GM21825 (cell line): ENCODE data around the gene NBL1.
"Not testable (repeated sequence)": the region's sequence is repeated elsewhere in the genome, so short reads cannot be mapped to it uniquely, and the experiment has no call there.

Experiments
- ATAC-seq: cut with Tn5 transposase; IDR thresholded peaks from one replicate; pipeline ENCODE4 v1.9.1; 2021; ENCODE audit warnings: mild to moderate bottlenecking, moderate library complexity; ENCODE audit not compliant: unreplicated experiment

The NBL1 gene

DNA sequence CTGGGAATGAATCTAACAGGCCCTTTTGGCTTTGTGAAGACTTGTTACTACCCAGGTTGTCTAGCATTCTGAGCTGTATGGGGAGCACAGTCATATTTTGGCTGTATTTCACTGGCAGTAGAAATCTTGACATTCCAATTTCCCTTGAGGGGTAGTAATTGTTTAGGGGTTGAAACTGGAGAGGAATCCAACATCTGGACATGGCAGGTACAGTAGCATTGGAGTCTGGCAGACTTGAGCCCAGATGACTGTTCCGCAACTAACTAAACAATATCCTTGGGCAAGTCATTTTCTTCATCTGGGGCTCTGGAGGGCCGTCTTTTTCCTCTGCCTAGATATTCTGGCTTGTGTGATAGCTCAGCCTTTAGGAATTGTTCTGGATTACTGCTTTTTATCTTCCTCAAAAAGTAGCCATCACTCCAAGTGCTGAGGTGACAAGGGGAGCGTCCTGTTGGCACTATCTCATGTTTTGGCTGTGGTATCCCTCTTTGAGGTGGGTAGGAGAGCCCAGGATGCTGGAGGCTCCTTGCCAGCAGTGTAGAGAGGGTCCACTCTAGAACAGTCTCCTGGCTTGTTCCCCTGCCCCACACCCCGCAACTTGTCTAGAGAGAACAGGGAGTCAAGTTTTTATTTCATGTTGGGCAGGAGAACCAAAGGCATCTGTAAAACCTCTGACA lies 22.7 kb upstream of the NBL1 start:
- ATAC-seq, result no peak

DNA sequence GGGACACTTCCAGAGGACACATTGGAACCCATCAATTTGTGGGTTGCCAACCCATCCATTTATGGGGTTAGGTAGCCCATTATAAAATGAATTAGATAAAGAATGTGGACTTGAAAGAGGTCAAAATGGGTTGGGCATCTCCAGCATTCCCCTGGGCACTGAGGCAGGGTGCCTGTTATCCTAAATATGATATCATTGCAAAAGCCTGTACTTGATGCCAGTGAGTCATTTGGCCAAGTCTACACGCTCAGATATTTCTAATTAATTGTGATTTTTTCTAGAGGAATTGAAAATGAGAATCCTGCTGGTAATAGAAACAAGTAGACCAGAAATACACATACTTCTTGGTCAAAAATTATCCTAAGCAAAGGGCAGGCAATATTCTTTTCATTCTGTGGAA lies 21.9 kb upstream of the NBL1 start:
- no peak for ATAC-seq

DNA sequence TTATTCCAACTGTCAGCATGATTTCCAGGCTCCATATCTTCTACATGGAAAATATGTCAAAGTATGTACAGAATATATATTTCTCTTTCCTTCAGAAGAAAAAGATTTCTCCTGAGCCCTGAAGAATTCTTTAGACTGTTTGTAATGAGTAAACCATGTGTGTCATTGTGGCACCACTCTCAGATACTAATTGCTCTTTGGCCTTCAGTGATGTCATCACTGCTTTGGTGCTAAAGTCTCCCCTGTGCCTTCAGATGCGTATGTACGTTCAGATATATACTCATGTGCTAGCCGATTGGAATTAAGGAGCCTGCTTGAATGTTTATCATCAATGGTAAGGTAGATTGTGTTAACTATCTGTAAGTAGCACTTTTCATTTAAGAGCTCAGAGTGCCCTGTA lies 20.6 kb upstream of the NBL1 start:
- ATAC-seq, result no peak

DNA sequence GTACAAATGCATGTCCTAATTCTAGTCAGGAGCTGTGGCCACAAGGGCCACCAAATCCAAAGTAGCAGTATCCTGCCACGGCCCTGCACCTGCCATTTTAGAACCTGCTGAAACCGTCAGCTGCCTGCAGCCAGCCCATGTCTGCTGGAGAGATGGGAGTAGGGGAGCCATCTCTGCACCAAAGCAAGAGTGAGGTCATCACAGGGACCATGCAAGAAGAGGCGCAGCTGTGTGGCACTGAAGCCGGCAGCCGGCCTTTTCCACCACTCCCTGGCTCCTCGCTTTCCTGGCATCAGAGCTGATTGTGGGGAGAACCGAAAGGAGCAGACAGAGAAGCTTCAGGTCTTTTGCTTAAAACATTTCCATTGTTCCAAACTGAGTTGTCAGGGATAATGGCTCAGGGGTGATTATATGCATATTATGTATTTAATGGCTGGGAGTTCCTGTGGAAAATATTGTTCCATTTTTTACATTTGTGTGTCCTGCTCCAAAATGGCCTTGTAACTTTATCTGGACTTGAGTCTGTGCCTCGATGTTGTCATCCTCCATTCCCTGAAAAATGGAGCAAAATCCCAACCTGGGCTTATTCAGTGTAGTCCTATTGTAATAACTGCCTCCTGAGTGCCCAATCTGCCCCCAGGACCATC lies 18.7 kb upstream of the NBL1 start:
- no peak for ATAC-seq

DNA sequence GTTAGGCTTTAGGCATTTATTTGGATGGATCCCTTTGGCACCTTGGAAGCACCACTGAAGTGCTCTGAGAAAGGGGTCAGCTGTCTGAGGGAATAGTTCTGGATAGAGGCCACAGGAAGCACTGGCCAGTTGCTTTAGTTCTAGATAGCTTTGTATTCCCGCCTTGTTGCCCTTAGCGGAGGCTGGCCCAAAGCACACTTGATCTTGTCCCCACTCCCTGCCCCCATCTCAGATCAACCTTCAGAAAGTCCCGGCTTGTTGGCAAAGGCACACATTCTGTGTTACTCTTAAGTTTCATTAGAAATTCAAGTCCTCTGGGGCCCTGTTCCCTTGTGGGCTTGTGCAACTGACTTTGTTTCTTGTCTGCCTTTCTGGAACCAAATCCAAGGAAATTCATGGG lies 15.2 kb upstream of the NBL1 start:
- no peak for ATAC-seq

DNA sequence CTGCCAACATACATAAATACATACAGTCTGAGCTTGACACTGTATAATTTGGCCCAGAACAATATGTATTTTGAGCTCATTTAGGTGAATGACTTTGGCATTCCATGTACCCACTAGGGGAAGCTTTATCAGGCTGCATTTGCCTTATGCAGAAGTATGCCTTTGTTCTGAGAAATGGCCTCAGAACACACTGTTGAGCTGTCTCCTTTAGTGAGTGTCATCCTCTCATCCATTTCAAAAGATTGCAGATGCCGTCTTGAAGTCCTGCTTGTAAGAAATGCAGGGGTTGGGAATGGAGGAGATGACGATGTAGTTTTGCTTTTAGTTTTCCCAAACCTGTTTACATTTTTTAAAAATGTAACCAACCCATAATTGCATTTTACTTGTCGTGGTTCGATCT lies 14.8 kb upstream of the NBL1 start:
- ATAC-seq, result no peak

DNA sequence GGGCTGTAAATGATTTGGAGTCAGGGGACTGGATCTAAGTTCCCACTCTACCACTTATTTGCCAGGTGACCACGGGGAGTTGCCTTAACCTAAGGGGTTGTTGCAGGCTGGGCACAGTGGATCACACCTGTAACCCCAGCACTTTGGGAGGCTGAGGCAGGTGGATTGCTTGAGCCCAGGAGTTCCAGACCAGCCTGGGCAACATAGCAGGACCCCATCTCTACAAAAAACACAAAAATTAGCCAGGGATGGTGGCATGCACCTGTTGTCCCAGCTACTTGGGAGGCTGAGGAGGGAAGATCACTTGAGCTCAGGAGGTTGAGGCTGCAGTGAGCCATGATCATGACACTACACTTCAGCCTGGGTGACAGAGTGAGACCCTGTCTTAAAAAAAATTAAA lies 13.9 kb upstream of the NBL1 start:
- not testable (repeated sequence) for ATAC-seq

DNA sequence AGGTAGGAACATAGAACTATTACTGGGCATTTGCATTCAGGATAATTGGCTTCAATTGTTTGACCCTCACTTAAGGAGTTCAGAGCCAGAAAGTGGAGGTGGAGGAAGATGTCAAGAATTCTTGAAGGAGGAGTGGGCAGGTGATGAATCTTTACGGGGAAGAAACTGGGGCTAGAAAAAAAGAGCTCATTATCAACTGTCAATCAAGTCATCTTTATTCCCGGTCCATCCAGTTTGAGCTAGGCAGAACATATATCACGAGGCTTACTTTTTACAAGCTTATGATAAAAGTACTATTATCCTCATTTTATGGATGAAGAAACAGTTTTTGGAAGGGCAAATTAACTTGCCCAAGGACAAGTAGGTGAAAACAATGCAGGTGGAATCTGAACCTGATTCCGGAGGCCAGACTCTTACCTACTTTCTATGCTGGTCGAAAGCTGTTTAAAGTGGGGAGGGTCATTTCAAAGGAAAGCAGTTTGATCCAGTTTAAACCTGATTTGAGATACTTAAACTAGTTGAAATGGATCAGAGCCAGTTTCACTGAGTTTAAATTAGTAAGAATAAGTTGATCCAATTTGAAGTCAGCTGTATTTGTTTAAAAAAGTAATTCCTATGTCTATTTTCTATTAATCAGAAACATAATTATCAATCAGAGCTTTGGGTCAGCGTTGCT lies 13.3 kb upstream of the NBL1 start:
- ATAC-seq, result no peak

DNA sequence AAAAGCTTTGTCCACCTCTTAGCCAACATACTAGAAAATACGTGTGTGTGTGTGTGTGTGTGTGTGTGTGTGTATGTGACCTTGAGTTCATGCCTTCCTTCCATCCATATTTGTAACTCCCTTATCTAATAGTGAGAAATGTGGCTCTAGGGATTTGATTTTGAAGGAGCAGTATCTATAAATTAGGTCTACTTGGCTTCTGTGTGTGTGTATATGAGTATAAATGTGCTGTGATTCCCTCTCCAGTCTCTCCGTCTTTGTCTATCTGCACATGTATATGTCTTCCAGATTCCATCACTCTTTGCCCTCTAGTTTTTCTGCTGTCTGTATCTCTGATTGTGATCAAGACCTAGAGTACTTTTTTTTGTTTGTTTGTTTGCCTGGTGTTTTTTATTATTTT lies 11.9 kb upstream of the NBL1 start:
- ATAC-seq, result no peak

DNA sequence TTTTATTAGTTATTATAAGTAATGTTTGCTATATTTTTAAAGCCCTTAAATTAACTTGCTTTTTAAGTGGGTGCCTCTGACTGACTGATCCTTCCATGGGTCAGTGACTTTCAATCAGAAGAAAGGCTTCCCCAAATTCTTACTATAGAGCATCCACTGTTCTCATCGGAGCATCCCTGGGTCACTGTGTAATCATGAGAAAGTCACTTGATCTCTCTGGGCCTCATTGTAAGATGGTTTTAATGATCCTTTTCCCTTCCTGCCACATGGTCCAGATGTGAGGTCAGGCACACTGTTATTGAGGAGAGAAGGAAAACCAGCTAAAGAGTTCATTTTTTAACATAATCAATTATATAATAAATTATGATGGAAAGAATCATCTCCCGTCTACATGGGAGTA lies 11.0 kb upstream of the NBL1 start:
- ATAC-seq, result no peak

DNA sequence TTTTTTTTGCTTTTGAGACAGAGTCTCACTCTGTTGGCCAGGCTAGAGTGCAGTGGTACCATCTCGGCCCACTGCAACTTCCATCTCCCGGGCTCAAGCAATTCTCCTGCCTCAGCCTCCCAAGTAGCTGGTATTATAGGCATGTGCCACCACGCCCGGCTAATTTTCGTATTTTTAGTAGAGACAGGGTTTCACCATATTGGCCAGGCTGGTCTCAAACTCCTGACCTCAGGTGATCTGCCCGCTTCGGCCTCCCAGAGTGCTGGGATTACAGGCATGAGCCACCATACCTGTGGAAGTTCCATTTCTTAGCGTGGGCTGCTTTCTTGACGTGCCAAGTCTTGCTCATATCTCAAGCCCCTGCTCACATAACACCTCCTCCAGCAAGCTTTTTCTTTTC lies 9.0 kb upstream of the NBL1 start:
- not testable (repeated sequence) for ATAC-seq

DNA sequence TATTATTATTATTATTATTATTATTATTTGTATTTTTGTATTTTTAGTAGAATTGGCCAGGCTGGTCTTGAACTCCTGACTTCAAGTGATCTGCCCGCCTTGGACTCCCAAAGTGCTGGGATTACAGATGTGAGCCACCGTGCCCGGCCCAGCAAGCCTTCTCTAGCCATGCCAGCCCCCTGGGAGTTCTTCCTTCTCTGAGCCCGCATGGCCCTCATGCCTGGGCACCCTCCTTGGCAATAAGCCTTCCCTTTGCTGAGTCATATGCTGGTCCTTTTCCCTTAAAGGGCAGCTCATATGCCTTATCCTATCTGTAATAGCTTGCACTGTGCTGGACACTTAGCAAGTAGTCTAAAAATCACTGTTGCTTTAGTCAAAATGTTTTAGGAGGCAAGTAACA lies 8.5 kb upstream of the NBL1 start:
- no peak for ATAC-seq

DNA sequence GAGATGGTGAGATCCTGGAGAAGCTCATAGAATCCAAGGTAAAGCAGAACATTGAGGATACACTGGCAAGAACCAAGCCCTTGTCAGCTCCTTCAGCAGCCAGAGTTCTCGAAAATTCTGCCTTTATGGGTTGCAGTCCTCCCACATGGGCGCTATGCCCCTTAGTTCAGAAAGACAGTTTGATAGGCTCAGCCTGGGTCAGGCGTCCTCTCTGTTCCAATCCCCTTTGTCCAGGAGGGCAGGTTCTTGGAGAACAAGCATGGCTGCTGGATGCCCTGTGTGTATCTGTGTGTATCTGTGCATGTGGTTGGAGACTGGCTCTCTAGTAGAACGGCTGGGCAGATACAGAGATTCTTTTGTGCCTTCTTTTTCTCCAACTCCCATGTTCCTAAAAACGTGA lies 8.0 kb upstream of the NBL1 start:
- ATAC-seq, result no peak

DNA sequence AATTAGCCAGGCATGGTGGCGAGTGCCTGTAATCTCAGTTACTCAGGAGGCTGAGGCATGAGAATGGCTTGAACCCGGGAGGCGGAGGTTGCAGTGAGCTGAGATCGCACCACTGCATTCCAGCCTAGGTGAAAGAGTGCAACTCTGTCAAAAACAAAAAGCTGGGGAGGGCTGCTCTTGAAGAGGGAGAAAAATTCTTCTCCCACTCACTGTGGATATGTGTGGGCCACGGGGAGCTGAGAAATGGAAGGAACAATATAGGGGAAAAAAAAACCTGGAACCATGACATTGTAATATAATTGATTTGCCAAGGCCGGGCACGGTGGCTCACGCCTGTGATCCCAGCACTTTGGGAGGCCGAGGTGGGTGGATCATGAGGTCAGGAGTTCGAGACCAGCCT lies 7.4 kb upstream of the NBL1 start:
- ATAC-seq, result not testable (repeated sequence)

DNA sequence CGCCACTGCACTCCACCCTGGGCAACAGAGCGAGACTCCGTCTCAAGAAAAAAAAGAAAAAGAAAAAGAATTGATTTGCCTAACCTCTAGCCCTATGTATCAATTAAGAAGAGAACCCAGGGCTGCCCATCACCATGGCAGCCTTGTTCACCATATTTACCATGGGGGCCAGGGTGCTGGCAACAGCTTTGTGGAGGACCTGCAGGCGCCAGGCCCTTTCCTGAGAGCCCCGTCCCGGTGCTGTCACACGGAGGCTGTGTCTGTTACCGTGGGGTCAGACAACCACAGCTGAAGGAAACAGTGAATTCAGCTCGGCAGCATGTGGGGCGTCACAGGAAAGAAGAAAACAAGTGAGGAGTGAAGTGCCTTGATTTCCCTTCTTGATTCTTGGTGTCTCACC lies 6.5 kb upstream of the NBL1 start:
- ATAC-seq, result no peak

DNA sequence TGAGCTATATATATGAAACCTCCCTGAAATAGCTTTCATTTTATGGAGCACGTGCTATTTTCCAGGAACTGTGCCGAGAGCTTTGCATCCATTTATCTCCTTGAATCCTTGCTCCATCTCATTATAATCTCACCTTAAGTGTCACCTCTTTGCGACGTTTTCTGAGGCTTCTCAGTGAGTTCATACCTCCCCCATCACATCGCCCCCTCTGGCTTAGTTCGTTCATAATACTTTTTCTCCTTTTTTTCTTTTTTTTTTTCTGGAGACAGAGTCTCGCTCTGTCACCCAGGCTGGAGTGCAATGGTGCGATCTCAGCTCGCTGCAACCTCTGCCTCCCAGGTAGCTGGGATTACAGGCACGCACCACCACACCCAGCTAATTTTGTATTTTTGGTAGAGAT lies 4.9 kb upstream of the NBL1 start:
- not testable (repeated sequence) for ATAC-seq

DNA sequence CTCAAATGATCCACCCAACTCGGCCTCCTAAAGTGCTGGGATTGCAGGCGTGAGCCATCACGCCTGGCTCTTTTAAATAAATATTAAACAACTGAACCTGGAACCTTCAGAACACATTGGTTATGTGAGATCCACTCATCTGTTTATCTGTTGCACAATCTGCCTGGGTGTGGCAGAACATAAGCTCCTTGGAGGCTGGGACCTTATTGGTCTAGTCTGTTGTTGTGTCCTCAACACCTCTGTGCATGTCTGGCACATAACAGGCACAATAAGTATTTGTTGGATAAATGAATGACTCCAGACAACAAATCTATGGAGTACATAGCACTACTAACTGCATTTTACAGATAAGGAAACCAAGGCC lies 4.1 kb upstream of the NBL1 start:
- ATAC-seq, result no peak

DNA sequence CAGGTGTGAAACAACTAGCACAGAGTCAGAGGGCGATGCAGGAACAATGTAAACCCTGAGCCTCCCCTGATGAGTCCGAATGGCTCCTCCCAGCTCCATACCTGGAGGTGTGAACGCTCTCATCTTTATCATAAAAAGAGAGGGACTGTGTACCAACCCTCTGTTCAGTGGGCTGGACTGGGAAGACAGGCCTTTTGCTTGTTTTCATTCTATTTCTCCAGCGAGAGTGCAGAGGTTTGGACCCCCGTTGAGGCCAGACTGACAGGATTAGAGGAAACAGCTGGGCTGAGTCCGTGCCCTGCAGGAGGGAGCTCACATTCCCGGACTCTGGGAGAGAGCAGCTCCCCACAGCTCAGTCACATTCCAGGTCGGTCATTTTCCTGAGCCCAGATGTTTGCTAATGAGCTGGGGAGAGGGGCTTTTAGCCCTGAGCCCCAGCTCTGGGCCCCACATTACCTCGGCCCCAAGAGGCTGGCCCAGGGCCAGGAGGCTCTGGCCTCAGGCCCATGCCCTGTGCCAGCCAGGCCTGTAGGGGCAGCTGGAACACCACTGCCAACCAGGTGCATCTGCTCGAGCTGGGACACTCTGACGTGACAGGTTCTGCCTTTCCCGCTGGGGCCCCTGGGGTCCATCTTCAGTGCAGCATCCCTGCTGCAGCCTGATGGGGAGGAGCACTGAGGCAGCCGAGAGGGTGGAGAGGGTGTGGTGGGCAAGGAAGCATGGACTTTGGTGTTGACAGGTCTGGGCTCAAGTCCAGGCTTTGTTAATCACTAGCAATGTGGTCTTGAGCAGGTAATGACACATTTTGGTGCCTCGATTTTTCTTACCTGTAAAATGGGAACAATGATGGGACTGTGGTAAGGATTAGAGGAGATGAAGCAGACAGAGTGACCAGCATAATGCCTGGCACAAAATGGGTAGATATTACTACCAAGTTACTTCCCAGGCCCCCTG lies 3.5 kb upstream of the NBL1 start:
- ATAC-seq, result no peak

DNA sequence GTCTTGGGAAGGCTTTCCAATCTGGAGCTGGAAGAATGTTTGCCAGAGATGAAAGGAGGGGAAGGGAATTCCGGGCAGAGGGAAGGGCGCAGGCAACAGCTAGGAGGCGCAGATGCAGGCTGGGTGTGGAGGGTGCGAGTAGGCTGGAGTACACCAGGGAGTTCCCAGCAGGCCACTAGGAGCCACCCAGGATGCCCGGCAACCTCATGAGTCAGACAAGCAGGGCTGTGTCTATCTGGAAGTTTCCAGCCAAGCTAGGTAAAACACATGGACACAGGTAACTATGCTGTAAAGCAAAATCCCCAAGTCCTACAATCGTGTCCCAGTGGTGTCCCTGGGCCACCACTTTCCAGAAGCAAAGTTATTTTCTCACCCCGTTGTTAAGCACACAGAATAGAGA lies 990 bp upstream of the NBL1 start:
- ATAC-seq, result no peak

DNA sequence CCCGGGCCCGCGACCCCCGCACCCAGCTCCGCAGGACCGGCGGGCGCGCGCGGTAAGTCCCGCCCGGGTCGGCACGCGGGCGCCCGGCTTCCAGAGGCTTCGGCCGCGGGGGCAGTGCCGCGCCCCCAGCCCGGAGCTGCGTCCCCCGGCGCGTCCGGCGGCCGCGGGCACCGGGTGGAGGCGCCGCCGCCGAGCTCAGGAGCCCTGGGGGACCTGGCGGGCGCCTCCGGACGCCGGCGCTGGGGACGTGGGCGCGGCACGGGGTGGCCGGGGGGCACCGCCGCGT lies 227 bp downstream of the NBL1 start:
- no peak for ATAC-seq

DNA sequence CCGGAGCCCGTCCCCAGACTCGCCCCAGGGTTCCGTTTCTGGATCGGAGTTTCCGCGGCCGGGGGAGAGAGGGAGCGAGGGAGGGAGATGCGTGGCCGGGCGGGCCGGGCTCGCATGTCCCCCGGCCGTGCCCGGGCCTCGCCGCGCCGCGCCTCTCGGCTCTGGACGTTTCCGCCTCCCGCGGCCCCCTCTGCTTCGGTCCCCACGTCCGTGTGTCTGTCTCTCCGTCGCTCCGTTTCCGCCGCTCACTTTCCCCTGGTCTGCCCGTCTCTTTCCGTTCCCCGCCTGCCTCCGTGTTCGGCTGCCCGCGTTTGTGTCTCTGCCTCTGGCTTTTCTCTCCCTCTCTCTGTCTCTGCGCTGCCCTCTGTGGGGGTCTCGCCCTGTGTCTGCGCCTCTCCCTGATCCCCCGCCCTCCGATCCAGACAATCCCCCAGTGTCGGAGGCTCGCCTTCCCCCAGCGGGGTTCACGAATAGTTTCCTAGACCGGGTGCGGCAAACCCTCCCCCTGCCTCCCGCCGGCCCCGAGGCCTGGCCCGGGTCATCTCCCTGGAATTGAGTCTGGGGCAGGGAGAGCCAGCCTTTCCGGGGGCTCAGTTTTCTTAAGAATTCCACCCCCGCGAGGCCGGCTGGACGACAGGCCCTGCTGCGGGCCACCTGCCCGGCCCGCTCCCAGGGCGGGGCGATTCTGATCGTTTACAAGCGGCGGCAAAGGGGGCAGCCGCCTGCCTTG lies 735 bp downstream of the NBL1 start:
- no peak for ATAC-seq
